Measurements from ENCODE around the gene C1QB.

C1QB gene

DNA sequence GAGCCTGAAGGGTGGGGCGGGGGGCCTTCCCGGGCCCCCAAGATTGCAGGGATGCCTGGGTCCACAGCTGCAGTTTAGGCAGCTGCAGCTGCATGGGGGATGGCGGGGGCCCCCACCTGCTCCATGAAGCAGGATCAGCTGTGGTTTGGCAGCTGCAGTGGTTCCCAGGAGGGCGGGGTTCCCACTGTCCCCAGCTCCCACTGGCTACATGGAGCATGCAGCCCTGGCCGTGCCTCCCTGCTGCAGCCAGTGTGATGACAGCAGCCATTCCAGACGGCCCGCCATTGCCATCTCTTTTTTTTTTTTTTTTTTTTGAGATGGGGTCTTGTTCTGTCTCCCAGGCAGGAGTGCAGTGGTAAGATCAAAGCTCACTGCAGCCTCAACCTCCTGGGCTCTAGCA is 17.6 kb upstream of the C1QB start:
- no peak for DNase-seq

- DNase-seq: no peak
Measured at GRCh38 chr1:22636353-22636752, 16.7 kb upstream of the C1QB start, which contains the start of gene C1QA. Gene C1QA, plus strand, starts transcription at chr1:22636628. Its CDS starts 989 bp downstream, at chr1:22637617.

DNA sequence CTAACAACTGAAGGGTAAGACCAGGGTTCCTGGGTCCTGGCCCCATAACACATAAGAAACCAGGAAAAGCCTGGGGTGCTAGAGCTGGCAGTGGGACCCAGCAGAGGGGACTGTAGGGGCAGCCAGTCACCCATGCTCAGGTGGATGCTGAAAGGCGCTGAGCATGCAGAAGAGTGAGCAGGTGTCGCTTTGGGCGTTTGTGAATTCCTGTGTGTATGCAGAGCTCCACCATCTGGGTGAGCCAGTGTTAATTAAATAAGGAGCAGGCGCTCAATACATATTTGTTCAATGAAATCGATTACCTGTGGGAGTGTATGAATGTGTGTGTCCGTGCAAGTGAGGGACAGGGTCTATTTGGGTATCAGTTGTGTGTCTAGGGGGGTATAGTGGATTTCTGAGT is 16.1 kb upstream of the C1QB start:
- DNase-seq: peak; percentile 46

DNA sequence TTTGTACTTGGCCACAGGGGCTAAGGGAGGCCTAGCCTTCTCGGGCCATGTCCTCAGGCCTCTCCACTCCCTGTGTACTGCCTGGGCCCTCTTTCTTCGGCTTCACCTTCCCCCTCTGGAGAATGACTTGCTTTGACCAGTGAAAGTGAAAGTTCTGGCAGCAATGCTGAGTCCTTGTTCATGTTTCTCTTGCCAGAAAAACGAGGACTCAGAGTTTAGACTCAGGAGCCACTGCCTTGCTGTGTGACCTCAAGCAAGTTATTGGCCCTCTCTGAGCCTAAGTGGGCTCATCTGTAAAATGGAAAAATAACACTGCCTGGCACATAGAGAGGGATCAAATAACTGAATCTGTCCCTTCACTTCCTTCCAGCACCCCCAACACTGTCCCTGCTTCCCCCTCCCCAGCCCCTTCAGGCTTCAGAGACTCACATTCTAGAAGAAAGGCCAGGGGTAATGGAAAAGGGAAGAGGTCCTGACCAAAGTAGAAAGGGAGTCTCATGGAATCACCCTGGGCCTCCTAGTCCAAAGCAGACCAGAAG is 15.1 kb upstream of the C1QB start:
- DNase-seq: no peak

DNA sequence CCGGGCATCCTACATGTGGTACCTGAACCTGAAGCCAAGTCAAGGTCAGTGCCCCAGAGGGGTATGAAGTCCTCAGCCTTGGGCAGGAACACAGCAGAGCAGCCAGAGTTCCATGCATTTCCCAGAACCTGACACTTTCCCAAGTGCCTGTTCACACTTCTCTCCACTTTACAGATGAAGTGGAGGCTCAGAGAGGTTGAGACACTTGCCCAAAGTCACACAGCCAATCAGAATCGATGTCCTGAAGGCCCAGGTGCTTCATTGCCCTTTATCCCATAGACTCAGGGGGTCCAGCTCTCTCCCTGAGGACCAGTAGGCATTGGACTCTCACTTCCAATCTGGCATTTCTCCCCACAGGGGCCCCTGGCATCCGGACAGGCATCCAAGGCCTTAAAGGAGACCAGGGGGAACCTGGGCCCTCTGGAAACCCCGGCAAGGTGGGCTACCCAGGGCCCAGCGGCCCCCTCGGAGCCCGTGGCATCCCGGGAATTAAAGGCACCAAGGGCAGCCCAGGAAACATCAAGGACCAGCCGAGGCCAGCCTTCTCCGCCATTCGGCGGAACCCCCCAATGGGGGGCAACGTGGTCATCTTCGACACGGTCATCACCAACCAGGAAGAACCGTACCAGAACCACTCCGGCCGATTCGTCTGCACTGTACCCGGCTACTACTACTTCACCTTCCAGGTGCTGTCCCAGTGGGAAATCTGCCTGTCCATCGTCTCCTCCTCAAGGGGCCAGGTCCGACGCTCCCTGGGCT is 14.4 kb upstream of the C1QB start:
- DNase-seq: no peak

- no peak for DNase-seq
Measured at GRCh38 chr1:22639286-22639685, 13.8 kb upstream of the C1QB start.

- no peak for DNase-seq
Measured at GRCh38 chr1:22641247-22641646, 11.8 kb upstream of the C1QB start.

GRCh38 chr1:22641906-22642636 is 11.0 kb upstream of the C1QB start:
- peak; percentile 70 for DNase-seq

GRCh38 chr1:22643381-22643780 is 9.7 kb upstream of the C1QB start, which contains the start of gene C1QC:
Gene C1QC, plus strand, starts transcription at chr1:22643633. Its CDS starts 391 bp downstream, at chr1:22644024.
- no peak for DNase-seq

DNA sequence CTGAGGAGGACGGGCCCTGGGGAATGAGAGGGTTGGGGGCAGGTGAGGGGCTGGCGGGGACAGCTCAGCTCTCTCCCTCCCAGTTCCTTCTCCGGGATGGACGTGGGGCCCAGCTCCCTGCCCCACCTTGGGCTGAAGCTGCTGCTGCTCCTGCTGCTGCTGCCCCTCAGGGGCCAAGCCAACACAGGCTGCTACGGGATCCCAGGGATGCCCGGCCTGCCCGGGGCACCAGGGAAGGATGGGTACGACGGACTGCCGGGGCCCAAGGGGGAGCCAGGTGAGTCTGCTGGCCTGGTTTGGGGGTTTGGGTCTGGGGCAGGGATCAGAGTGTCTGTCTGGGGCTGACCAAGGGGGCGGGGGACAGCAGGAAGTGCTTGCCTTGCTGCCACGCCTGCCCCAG is 9.1 kb upstream of the C1QB start:
- DNase-seq: no peak

GRCh38 chr1:22645931-22646330 is 7.1 kb upstream of the C1QB start:
- DNase-seq: no peak

DNA sequence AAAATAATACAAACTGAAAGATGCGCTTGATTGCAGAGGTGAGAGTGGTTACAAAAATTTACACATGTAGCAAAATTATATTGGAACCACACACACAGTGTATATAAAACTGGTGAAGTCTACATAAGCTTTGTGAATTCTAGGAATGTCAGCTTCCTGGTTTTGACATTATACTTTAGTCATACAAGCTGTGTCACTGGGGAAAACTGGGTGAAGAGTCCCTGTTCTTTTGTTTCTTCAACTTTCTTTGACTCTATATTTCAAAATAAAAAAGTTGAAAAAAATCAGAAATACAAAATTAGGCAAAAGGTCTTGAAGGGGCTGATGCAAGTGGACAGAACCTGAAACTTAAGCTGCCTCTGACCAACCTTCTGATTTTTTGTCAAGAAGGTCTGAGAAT is 6.7 kb upstream of the C1QB start:
- no peak for DNase-seq

- no peak for DNase-seq
Measured at GRCh38 chr1:22650089-22650693, 2.8 kb upstream of the C1QB start.

GRCh38 chr1:22651941-22652856 is 837 bp upstream of the C1QB start:
- no peak for DNase-seq

DNA sequence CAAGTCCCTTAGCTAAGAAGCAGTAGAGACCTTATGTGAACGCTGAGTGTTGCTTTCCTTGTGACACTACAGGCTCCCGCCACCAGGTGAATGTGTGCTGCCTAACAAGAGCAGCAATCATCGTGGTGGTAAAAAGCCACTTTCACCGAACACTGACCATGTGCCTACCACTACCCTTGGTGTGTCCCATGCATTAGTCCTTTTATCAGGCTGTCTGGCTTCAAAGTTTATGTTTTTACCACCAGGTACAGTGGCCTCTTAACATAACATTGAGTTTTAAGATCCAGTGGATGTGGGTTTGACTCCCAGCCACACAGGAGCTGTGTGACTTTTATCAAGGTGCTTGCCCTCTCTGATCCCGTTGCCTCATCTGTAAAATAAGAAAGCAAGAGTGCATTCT is 1.7 kb downstream of the C1QB start:
- DNase-seq: no peak

GRCh38 chr1:22658385-22659163 is 5.5 kb downstream of the C1QB start:
- no peak for DNase-seq

GRCh38 chr1:22660716-22661241 is 7.7 kb downstream of the C1QB start:
- no peak for DNase-seq

GRCh38 chr1:22661880-22662279 is 8.8 kb downstream of the C1QB start:
- DNase-seq: no peak

- DNase-seq: peak; percentile 21
Measured at GRCh38 chr1:22662318-22662717, 9.3 kb downstream of the C1QB start.

GRCh38 chr1:22662986-22663408 is 10.0 kb downstream of the C1QB start:
- DNase-seq: no peak

DNA sequence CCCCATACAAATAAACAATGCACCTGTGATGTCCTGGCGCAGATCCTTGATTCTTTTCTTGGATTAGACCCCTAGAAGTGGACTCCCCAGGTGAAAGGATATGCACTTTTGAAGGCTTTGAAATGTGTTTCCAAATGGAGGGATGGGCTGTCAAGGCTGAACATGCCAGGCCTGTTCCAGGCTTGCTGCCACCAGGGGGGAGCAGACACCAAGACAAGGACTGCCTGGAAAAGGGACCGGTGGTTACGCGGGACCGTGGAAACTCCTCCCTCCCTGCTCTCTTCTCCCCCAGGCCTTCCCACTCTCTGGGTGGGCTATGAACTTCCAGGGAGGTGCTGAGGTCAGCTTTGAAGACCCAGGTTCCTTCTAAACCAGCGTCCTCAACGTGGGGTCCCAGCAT is 12.7 kb downstream of the C1QB start:
- peak; percentile 35 for DNase-seq

Measured in NCI-H1092 (cell line).